ENCODE data around the gene SAMHD1. TPM values are rescaled to one million over a fixed set of nuclear protein-coding genes. Genes with fewer than 3 reads are reported as not detected.

Gene SAMHD1
- total and polyA plus RNA-seq, 9 of the 15 experiments (the other 6 are each of a cell fraction or from before 2014, with no cell fraction given): 6.8 to 20.4 (median 14.8) TPM

DNA sequence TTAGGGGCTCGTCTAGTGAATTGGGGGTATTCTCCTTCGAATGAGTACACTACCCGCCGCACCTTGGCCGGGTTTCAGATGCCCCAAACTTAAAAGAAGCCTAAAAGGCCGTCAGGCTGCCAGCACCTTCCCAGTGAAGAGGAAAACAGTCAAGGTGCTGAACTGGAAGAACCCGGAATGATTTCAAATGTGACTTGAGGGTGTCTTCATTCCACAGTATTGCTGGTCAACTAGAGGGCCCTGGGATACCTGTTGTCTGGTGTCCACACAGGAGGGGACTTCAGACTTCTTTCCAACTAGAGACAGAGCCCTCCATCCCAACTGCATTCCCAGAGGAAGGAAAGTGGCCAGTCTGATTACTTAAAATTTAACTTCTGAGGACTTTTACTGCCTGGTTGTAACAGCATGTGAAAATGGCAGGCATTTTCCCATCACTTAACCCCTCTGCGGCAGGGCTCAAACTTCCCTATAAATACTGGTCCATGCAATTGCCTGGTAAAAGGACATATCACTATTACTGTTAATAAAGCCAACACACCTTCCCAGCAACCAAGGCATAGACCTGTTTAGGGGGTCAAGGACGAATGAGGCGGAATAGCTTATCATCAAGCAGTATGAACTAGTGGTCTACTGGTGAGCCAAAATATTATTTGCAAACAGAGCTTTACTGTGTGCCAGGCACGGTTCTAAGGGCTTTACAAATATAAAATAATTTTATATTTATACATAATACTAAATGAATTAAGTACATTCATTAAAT, 651 bp upstream of the SAMHD1 start (continued):
- TF ChIP-seq, protein P1, sequence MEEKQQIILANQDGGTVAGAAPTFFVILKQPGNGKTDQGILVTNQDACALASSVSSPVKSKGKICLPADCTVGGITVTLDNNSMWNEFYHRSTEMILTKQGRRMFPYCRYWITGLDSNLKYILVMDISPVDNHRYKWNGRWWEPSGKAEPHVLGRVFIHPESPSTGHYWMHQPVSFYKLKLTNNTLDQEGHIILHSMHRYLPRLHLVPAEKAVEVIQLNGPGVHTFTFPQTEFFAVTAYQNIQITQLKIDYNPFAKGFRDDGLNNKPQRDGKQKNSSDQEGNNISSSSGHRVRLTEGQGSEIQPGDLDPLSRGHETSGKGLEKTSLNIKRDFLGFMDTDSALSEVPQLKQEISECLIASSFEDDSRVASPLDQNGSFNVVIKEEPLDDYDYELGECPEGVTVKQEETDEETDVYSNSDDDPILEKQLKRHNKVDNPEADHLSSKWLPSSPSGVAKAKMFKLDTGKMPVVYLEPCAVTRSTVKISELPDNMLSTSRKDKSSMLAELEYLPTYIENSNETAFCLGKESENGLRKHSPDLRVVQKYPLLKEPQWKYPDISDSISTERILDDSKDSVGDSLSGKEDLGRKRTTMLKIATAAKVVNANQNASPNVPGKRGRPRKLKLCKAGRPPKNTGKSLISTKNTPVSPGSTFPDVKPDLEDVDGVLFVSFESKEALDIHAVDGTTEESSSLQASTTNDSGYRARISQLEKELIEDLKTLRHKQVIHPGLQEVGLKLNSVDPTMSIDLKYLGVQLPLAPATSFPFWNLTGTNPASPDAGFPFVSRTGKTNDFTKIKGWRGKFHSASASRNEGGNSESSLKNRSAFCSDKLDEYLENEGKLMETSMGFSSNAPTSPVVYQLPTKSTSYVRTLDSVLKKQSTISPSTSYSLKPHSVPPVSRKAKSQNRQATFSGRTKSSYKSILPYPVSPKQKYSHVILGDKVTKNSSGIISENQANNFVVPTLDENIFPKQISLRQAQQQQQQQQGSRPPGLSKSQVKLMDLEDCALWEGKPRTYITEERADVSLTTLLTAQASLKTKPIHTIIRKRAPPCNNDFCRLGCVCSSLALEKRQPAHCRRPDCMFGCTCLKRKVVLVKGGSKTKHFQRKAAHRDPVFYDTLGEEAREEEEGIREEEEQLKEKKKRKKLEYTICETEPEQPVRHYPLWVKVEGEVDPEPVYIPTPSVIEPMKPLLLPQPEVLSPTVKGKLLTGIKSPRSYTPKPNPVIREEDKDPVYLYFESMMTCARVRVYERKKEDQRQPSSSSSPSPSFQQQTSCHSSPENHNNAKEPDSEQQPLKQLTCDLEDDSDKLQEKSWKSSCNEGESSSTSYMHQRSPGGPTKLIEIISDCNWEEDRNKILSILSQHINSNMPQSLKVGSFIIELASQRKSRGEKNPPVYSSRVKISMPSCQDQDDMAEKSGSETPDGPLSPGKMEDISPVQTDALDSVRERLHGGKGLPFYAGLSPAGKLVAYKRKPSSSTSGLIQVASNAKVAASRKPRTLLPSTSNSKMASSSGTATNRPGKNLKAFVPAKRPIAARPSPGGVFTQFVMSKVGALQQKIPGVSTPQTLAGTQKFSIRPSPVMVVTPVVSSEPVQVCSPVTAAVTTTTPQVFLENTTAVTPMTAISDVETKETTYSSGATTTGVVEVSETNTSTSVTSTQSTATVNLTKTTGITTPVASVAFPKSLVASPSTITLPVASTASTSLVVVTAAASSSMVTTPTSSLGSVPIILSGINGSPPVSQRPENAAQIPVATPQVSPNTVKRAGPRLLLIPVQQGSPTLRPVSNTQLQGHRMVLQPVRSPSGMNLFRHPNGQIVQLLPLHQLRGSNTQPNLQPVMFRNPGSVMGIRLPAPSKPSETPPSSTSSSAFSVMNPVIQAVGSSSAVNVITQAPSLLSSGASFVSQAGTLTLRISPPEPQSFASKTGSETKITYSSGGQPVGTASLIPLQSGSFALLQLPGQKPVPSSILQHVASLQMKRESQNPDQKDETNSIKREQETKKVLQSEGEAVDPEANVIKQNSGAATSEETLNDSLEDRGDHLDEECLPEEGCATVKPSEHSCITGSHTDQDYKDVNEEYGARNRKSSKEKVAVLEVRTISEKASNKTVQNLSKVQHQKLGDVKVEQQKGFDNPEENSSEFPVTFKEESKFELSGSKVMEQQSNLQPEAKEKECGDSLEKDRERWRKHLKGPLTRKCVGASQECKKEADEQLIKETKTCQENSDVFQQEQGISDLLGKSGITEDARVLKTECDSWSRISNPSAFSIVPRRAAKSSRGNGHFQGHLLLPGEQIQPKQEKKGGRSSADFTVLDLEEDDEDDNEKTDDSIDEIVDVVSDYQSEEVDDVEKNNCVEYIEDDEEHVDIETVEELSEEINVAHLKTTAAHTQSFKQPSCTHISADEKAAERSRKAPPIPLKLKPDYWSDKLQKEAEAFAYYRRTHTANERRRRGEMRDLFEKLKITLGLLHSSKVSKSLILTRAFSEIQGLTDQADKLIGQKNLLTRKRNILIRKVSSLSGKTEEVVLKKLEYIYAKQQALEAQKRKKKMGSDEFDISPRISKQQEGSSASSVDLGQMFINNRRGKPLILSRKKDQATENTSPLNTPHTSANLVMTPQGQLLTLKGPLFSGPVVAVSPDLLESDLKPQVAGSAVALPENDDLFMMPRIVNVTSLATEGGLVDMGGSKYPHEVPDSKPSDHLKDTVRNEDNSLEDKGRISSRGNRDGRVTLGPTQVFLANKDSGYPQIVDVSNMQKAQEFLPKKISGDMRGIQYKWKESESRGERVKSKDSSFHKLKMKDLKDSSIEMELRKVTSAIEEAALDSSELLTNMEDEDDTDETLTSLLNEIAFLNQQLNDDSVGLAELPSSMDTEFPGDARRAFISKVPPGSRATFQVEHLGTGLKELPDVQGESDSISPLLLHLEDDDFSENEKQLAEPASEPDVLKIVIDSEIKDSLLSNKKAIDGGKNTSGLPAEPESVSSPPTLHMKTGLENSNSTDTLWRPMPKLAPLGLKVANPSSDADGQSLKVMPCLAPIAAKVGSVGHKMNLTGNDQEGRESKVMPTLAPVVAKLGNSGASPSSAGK (IDR thresholded peaks at IDR 0.05): no peak
- TF ChIP-seq ZNF324 (CRISPR knock-in tag; IDR thresholded peaks at IDR 0.05) (no peak), NEUROD1 (IDR thresholded peaks at IDR 0.05; ENCODE audit: borderline replicate concordance, low read depth, low read length, partially characterized antibody) (no peak), BACH1 (tag; IDR thresholded peaks at IDR 0.05) (no peak), XRCC4 (IDR thresholded peaks at IDR 0.05; ENCODE audit: extremely low read depth, insufficient read depth, insufficient read length) (no peak), LARP7 (IDR thresholded peaks at IDR 0.05) (no peak), HDAC1 (IDR thresholded peaks at IDR 0.05) (no peak), POU5F1 (IDR thresholded peaks at IDR 0.05; ENCODE audit: borderline replicate concordance, low read depth, low read length, partially characterized antibody) (no peak), FIP1L1 (IDR thresholded peaks at IDR 0.05; ENCODE audit: low read depth, low read length, poor library complexity, severe bottlenecking) (no peak), ATF1 (CRISPR knock-in tag; IDR thresholded peaks at IDR 0.05) (no peak), ATF1 (tag; IDR thresholded peaks at IDR 0.05) (0 out of 2 replicates have a peak, but pooled peaks have one; percentile 34), ZNF436 (CRISPR knock-in tag; IDR thresholded peaks at IDR 0.05) (no peak)
- TF ChIP-seq, protein P2, sequence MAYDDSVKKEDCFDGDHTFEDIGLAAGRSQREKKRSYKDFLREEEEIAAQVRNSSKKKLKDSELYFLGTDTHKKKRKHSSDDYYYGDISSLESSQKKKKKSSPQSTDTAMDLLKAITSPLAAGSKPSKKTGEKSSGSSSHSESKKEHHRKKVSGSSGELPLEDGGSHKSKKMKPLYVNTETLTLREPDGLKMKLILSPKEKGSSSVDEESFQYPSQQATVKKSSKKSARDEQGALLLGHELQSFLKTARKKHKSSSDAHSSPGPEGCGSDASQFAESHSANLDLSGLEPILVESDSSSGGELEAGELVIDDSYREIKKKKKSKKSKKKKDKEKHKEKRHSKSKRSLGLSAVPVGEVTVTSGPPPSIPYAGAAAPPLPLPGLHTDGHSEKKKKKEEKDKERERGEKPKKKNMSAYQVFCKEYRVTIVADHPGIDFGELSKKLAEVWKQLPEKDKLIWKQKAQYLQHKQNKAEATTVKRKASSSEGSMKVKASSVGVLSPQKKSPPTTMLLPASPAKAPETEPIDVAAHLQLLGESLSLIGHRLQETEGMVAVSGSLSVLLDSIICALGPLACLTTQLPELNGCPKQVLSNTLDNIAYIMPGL (CRISPR knock-in tag; IDR thresholded peaks at IDR 0.05): no peak
- TF ChIP-seq, protein P3, sequence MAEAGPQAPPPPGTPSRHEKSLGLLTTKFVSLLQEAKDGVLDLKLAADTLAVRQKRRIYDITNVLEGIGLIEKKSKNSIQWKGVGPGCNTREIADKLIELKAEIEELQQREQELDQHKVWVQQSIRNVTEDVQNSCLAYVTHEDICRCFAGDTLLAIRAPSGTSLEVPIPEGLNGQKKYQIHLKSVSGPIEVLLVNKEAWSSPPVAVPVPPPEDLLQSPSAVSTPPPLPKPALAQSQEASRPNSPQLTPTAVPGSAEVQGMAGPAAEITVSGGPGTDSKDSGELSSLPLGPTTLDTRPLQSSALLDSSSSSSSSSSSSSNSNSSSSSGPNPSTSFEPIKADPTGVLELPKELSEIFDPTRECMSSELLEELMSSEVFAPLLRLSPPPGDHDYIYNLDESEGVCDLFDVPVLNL (CRISPR knock-in tag; IDR thresholded peaks at IDR 0.05; ENCODE audit: low read depth): no peak

Measured in K562 (cell line).